Measurements from ENCODE around the gene ARFGEF3.

The ARFGEF3 gene

DNA sequence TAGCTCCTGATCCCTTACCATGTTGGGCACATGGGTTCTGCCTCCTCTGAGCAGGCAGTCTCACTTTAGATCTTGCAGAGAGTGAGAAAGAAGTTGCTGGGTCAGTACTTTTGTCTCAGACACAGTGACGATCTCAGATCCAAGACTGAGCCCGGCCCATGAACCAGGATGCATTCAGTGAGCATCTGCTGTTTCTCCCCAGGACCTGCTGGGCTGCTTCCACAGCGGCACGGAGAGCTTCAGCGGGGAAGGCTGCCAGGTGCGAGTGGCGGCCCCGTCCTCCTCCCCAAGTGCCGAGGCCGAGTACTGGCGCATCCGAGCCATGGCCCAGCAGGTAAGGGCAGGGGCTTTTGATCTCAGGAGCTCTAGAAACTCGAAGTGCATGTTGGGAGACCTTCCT lies 162.1 kb downstream of the ARFGEF3 start:
- ChIA-PET POLR2A (no interaction called here), CTCF (no interaction called here)
- Histone ChIP-seq H3K9me3 (ENCODE audit: control insufficient read depth, insufficient read depth, low read depth, low read length) (no peaks in the 10 kb centered on the region), H3K36me3 (ENCODE audit: control insufficient read depth in 2 of 2, insufficient read depth in 1 of 2, low read length in 2 of 2) (peaks cover 2 to 58% of the 10 kb centered on the region in 2 experiments; a peak in 2 of 3 replicates), H3K27ac (ENCODE audit: extremely low read depth, low read depth, low read length) (no peak overlapping the region), H3K4me1 (ENCODE audit: control insufficient read depth, insufficient read depth, low read length) (no peaks in the 10 kb centered on the region), H3K4me3 (ENCODE audit: low read depth, low read length) (no peak overlapping the region)
- no peak for TF ChIP-seq ZNF324 (tag by site-specific recombination; IDR thresholded peaks at IDR 0.05)
- TF ChIP-seq, protein P1, sequence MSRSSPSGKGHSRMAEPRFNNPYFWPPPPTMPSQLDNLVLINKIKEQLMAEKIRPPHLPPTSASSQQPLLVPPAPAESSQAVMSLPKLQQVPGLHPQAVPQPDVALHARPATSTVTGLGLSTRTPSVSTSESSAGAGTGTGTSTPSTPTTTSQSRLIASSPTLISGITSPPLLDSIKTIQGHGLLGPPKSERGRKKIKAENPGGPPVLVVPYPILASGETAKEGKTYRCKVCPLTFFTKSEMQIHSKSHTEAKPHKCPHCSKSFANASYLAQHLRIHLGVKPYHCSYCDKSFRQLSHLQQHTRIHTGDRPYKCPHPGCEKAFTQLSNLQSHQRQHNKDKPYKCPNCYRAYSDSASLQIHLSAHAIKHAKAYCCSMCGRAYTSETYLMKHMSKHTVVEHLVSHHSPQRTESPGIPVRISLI (tag by site-specific recombination; IDR thresholded peaks at IDR 0.05) = no peak
- TF ChIP-seq, protein P2, sequence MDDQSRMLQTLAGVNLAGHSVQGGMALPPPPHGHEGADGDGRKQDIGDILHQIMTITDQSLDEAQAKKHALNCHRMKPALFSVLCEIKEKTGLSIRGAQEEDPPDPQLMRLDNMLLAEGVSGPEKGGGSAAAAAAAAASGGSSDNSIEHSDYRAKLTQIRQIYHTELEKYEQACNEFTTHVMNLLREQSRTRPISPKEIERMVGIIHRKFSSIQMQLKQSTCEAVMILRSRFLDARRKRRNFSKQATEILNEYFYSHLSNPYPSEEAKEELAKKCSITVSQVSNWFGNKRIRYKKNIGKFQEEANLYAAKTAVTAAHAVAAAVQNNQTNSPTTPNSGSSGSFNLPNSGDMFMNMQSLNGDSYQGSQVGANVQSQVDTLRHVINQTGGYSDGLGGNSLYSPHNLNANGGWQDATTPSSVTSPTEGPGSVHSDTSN (CRISPR knock-in tag; IDR thresholded peaks at IDR 0.05) = no peak
- TF ChIP-seq ZNF223 (tag by site-specific recombination; IDR thresholded peaks at IDR 0.05) = no peak
- TF ChIP-seq SP7 (tag by site-specific recombination; IDR thresholded peaks at IDR 0.05) = no peak
- TF ChIP-seq ZNF248 (tag by site-specific recombination; IDR thresholded peaks at IDR 0.05) = no peak
- no peak for TF ChIP-seq ZNF426 (tag by site-specific recombination; IDR thresholded peaks at IDR 0.05)
- TF ChIP-seq, protein P3, sequence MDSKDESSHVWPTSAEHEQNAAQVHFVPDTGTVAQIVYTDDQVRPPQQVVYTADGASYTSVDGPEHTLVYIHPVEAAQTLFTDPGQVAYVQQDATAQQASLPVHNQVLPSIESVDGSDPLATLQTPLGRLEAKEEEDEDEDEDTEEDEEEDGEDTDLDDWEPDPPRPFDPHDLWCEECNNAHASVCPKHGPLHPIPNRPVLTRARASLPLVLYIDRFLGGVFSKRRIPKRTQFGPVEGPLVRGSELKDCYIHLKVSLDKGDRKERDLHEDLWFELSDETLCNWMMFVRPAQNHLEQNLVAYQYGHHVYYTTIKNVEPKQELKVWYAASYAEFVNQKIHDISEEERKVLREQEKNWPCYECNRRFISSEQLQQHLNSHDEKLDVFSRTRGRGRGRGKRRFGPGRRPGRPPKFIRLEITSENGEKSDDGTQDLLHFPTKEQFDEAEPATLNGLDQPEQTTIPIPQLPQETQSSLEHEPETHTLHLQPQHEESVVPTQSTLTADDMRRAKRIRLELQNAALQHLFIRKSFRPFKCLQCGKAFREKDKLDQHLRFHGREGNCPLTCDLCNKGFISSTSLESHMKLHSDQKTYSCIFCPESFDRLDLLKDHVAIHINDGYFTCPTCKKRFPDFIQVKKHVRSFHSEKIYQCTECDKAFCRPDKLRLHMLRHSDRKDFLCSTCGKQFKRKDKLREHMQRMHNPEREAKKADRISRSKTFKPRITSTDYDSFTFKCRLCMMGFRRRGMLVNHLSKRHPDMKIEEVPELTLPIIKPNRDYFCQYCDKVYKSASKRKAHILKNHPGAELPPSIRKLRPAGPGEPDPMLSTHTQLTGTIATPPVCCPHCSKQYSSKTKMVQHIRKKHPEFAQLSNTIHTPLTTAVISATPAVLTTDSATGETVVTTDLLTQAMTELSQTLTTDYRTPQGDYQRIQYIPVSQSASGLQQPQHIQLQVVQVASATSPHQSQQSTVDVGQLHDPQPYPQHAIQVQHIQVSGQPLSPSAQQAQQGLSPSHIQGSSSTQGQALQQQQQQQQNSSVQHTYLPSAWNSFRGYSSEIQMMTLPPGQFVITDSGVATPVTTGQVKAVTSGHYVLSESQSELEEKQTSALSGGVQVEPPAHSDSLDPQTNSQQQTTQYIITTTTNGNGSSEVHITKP (tag by site-specific recombination; IDR thresholded peaks at IDR 0.05) = no peak

DNA sequence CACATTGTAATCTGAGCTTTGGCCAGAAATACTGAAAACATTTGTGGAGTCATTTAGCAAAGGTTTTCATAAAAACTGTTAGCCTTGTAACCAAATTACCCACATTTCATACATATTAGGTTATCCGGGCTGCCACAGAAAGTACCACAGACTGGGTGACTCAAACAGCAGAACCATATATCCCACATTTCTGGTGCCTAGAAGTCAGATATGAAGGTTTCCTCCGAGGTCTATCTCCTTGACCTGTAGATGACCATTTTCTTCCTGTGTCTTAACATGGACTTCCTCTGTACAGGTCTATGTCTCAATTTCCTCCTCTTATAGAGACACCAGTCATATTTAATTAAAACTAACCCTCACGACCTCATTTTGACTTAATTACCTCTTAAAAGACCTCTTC lies 166.5 kb downstream of the ARFGEF3 start:
- ChIA-PET POLR2A (no interaction called here), CTCF (no interaction called here)
- H3K27ac ChIP-seq (ENCODE audit: extremely low read depth, low read depth, low read length) = no peak overlapping the region
- H3K4me3 ChIP-seq (ENCODE audit: low read depth, low read length) = no peak overlapping the region
- H3K9me3 ChIP-seq (ENCODE audit: control insufficient read depth, insufficient read depth, low read depth, low read length) = no peaks in the 10 kb centered on the region
- H3K36me3 ChIP-seq (ENCODE audit: control insufficient read depth in 2 of 2, insufficient read depth in 1 of 2, low read length in 2 of 2) = peaks cover 0 to 32% of the 10 kb centered on the region in 2 experiments; a peak in 1 of 3 replicates
- peaks cover 4% of the 10 kb centered on the region; the same call in 1 of the 2 replicates for H3K4me1 ChIP-seq (ENCODE audit: control insufficient read depth, insufficient read depth, low read length)
- TF ChIP-seq OVOL3 (tag by site-specific recombination; IDR thresholded peaks at IDR 0.05) (no peak), ZNF48 (tag by site-specific recombination; IDR thresholded peaks at IDR 0.05) (no peak), KLF1 (tag by site-specific recombination; IDR thresholded peaks at IDR 0.05) (no peak), ZNF768 (tag by site-specific recombination; IDR thresholded peaks at IDR 0.05) (no peak), ZNF169 (tag by site-specific recombination; IDR thresholded peaks at IDR 0.05) (no peak), ZNF529 (tag by site-specific recombination; IDR thresholded peaks at IDR 0.05; ENCODE audit: insufficient replicate concordance) (no peak), BCL11A (tag by site-specific recombination; IDR thresholded peaks at IDR 0.05; ENCODE audit: low read depth) (no peak), ZNF311 (tag by site-specific recombination; IDR thresholded peaks at IDR 0.05; ENCODE audit: borderline replicate concordance) (no peak), ZFP69B (tag by site-specific recombination; IDR thresholded peaks at IDR 0.05) (no peak), ZNF530 (tag by site-specific recombination; IDR thresholded peaks at IDR 0.05; ENCODE audit: low read depth) (no peak), ZFHX2 (tag by site-specific recombination; conservative IDR thresholded peaks at IDR 0.05) (no peak), ZNF837 (tag by site-specific recombination; IDR thresholded peaks at IDR 0.05) (no peak)
- TF ChIP-seq, protein P4, sequence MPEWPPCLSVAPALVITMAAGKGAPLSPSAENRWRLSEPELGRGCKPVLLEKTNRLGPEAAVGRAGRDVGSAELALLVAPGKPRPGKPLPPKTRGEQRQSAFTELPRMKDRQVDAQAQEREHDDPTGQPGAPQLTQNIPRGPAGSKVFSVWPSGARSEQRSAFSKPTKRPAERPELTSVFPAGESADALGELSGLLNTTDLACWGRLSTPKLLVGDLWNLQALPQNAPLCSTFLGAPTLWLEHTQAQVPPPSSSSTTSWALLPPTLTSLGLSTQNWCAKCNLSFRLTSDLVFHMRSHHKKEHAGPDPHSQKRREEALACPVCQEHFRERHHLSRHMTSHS (tag by site-specific recombination; IDR thresholded peaks at IDR 0.05) = no peak
- TF ChIP-seq, protein P5, sequence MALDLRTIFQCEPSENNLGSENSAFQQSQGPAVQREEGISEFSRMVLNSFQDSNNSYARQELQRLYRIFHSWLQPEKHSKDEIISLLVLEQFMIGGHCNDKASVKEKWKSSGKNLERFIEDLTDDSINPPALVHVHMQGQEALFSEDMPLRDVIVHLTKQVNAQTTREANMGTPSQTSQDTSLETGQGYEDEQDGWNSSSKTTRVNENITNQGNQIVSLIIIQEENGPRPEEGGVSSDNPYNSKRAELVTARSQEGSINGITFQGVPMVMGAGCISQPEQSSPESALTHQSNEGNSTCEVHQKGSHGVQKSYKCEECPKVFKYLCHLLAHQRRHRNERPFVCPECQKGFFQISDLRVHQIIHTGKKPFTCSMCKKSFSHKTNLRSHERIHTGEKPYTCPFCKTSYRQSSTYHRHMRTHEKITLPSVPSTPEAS (tag by site-specific recombination; IDR thresholded peaks at IDR 0.05) = no peak
- TF ChIP-seq, protein P6, sequence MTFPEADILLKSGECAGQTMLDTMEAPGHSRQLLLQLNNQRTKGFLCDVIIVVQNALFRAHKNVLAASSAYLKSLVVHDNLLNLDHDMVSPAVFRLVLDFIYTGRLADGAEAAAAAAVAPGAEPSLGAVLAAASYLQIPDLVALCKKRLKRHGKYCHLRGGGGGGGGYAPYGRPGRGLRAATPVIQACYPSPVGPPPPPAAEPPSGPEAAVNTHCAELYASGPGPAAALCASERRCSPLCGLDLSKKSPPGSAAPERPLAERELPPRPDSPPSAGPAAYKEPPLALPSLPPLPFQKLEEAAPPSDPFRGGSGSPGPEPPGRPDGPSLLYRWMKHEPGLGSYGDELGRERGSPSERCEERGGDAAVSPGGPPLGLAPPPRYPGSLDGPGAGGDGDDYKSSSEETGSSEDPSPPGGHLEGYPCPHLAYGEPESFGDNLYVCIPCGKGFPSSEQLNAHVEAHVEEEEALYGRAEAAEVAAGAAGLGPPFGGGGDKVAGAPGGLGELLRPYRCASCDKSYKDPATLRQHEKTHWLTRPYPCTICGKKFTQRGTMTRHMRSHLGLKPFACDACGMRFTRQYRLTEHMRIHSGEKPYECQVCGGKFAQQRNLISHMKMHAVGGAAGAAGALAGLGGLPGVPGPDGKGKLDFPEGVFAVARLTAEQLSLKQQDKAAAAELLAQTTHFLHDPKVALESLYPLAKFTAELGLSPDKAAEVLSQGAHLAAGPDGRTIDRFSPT (tag by site-specific recombination; IDR thresholded peaks at IDR 0.05) = no peak
- TF ChIP-seq, protein P7, sequence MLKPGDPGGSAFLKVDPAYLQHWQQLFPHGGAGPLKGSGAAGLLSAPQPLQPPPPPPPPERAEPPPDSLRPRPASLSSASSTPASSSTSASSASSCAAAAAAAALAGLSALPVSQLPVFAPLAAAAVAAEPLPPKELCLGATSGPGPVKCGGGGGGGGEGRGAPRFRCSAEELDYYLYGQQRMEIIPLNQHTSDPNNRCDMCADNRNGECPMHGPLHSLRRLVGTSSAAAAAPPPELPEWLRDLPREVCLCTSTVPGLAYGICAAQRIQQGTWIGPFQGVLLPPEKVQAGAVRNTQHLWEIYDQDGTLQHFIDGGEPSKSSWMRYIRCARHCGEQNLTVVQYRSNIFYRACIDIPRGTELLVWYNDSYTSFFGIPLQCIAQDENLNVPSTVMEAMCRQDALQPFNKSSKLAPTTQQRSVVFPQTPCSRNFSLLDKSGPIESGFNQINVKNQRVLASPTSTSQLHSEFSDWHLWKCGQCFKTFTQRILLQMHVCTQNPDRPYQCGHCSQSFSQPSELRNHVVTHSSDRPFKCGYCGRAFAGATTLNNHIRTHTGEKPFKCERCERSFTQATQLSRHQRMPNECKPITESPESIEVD (tag by site-specific recombination; IDR thresholded peaks at IDR 0.05) = no peak
